Measurements from ENCODE around the gene EPX.
"Not testable (repeated sequence)": the region's sequence is repeated elsewhere in the genome, so short reads cannot be mapped to it uniquely, and the experiment has no call there.

GRCh38 chr17:58143335-58143734 is 49.2 kb upstream of the EPX start:
- not testable (repeated sequence) for TF ChIP-seq CTCF (optimal IDR thresholded peaks at IDR 0.05 in 1 of 3, IDR thresholded peaks at IDR 0.05 in 1 of 3, conservative IDR thresholded peaks at IDR 0.05 in 1 of 3; ENCODE audit: extremely low read depth in 1 of 3, insufficient read depth in 2 of 3, low read length in 3 of 3); EZH2 (IDR thresholded peaks at IDR 0.05; ENCODE audit: low read length)

All from keratinocyte (primary cell).